Measurements from ENCODE around the gene LSM14B. TPM values are rescaled to one million over a fixed set of nuclear protein-coding genes. Genes with fewer than 3 reads are reported as not detected.

Gene LSM14B
- total RNA-seq, 1 experiment from 2014 or later = 51.3 TPM

DNA sequence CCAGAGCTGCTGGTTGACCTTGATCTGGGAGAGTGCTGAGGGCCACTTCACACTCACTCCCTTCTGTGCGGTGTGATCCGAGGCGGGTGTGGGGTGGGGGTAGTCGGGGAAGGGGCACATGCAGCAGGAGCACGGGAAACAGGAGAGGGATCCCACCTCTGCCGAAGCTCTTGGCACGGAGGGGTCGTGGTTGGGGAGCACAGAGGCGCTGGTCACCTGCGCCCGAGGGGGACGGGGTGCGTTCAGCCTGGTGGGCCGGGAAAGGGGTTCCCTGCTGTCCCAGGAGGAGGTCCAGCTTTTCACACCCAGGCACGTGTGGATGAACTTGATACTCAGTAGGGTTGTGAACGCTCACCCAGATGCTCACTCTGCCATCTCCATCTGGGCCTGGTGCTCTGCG, 38.6 kb downstream of the LSM14B start:
- Histone ChIP-seq H3K9ac (ENCODE audit: low read length) (peak overlapping the region; percentile 50), H3K4me1 (ENCODE audit: control insufficient read depth in 1 of 2, insufficient read depth in 2 of 2, low read length in 2 of 2) (peaks cover 42 to 60% of the 10 kb centered on the region in 2 experiments), H3K27ac (ENCODE audit: low read depth, low read length) (peak overlapping the region; percentile 55), H2AFZ (ENCODE audit: low read depth, low read length, poor library complexity, severe bottlenecking) (no peak overlapping the region), H3K27me3 (ENCODE audit: insufficient read depth, low read length) (no peaks in the 10 kb centered on the region), H3K4me3 (replicated peaks in 1 of 2; ENCODE audit: low read depth in 1 of 2, low read length in 2 of 2) (peak overlapping the region; percentile 22 to 34), H3K9me3 (ENCODE audit: control insufficient read depth in 1 of 2, insufficient read depth in 1 of 2, low read depth in 1 of 2, low read length in 2 of 2) (no peaks in the 10 kb centered on the region), H3K79me2 (ENCODE audit: insufficient read depth, low read length) (peaks cover 52% of the 10 kb centered on the region), H3K36me3 (ENCODE audit: control insufficient read depth in 1 of 2, insufficient read depth in 2 of 2, low read length in 2 of 2) (peaks cover 17 to 20% of the 10 kb centered on the region in 2 experiments; a peak in 3 of 4 replicates), H3K9me2 (ENCODE audit: insufficient read depth) (no peaks in the 10 kb centered on the region), H3K4me2 (ENCODE audit: low read length) (peak overlapping the region; percentile 85), H4K20me1 (ENCODE audit: insufficient read depth) (peaks cover 3% of the 10 kb centered on the region; the same call in 1 of the 2 replicates)
- RAD21 ChIA-PET (ENCODE audit: low non-redundant PET in 1 of 2, low total read pairs in 2 of 2, uncharacterized antibody in 2 of 2, unreplicated experiment in 2 of 2) = no interaction called here
- POLR2A ChIA-PET = no interaction called here
- DNase-seq (ENCODE audit: low read depth, low spot score) (no peak), ATAC-seq (no peak)
- BruUV-seq (replicated peaks) = no TSS peak
- CTCF ChIA-PET = no interaction called here
- intact Hi-C loops (cut with micrococcal nuclease) = loop anchor here (2.0 kb wide), 1 partner anchor 22 kb away; the partner anchor contains the start of gene MTG2
- TF ChIP-seq ZFX (IDR thresholded peaks at IDR 0.05) (no peak), EZH2 (IDR thresholded peaks at IDR 0.05) (no peak), ZNF274 (IDR thresholded peaks at IDR 0.05; ENCODE audit: low read depth, low read length) (no peak), RAD21 (IDR thresholded peaks at IDR 0.05; ENCODE audit: low read depth) (no peak), CEBPB (IDR thresholded peaks at IDR 0.05; ENCODE audit: low read depth) (no peak), SRF (IDR thresholded peaks at IDR 0.05; ENCODE audit: low read depth) (no peak), POLR2A (IDR thresholded peaks at IDR 0.05; ENCODE audit: borderline replicate concordance, extremely low read depth, insufficient read depth, insufficient read length) (no peak)
- TF ChIP-seq, protein P1, sequence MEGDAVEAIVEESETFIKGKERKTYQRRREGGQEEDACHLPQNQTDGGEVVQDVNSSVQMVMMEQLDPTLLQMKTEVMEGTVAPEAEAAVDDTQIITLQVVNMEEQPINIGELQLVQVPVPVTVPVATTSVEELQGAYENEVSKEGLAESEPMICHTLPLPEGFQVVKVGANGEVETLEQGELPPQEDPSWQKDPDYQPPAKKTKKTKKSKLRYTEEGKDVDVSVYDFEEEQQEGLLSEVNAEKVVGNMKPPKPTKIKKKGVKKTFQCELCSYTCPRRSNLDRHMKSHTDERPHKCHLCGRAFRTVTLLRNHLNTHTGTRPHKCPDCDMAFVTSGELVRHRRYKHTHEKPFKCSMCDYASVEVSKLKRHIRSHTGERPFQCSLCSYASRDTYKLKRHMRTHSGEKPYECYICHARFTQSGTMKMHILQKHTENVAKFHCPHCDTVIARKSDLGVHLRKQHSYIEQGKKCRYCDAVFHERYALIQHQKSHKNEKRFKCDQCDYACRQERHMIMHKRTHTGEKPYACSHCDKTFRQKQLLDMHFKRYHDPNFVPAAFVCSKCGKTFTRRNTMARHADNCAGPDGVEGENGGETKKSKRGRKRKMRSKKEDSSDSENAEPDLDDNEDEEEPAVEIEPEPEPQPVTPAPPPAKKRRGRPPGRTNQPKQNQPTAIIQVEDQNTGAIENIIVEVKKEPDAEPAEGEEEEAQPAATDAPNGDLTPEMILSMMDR (IDR thresholded peaks at IDR 0.05 in 2 of 3, conservative IDR thresholded peaks at IDR 0.05 in 1 of 3; ENCODE audit: borderline replicate concordance in 1 of 3, insufficient read depth in 1 of 3, low read depth in 2 of 3, low read length in 2 of 3) = no peak
- TF ChIP-seq, protein P2, sequence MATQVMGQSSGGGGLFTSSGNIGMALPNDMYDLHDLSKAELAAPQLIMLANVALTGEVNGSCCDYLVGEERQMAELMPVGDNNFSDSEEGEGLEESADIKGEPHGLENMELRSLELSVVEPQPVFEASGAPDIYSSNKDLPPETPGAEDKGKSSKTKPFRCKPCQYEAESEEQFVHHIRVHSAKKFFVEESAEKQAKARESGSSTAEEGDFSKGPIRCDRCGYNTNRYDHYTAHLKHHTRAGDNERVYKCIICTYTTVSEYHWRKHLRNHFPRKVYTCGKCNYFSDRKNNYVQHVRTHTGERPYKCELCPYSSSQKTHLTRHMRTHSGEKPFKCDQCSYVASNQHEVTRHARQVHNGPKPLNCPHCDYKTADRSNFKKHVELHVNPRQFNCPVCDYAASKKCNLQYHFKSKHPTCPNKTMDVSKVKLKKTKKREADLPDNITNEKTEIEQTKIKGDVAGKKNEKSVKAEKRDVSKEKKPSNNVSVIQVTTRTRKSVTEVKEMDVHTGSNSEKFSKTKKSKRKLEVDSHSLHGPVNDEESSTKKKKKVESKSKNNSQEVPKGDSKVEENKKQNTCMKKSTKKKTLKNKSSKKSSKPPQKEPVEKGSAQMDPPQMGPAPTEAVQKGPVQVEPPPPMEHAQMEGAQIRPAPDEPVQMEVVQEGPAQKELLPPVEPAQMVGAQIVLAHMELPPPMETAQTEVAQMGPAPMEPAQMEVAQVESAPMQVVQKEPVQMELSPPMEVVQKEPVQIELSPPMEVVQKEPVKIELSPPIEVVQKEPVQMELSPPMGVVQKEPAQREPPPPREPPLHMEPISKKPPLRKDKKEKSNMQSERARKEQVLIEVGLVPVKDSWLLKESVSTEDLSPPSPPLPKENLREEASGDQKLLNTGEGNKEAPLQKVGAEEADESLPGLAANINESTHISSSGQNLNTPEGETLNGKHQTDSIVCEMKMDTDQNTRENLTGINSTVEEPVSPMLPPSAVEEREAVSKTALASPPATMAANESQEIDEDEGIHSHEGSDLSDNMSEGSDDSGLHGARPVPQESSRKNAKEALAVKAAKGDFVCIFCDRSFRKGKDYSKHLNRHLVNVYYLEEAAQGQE (IDR thresholded peaks at IDR 0.05; ENCODE audit: low read depth) = no peak
